GM12865 (cell line): ENCODE data around the gene TSPY3.
"Not testable (repeated sequence)": the region's sequence is repeated elsewhere in the genome, so short reads cannot be mapped to it uniquely, and the experiment has no call there.

Experiments used
- DNase-seq: peaks from one replicate; pipeline ENCODE4 v3.0.0; 2010; ENCODE audit warnings: low read depth
- H3K4me3 ChIP-seq: 2 replicates; pipeline ENCODE4 v1.5.1; 2011; ENCODE audit warnings: mild to moderate bottlenecking, low read depth, low read length, control low read depth

The TSPY3 gene

GRCh38 chrY:9398121-9398520, at the start of gene TSPY3:
Gene TSPY3, plus strand, starts transcription at chrY:9398421. Its CDS starts 46 bp downstream, at chrY:9398467.
- DNase-seq, H3K4me3 ChIP-seq: not testable (repeated sequence)

- not testable (repeated sequence) for DNase-seq, H3K4me3 ChIP-seq
These were observed 40.7 kb upstream of the TSPY3 start, which contains the start of gene TSPY8 for GRCh38 chrY:9357497-9357896. Gene TSPY8, plus strand, starts transcription at chrY:9357797. Its CDS starts 46 bp downstream, at chrY:9357843.

- DNase-seq, H3K4me3 ChIP-seq: not testable (repeated sequence)
These were observed 1.7 kb upstream of the TSPY3 start for GRCh38 chrY:9396527-9396926.
